Measurements from ENCODE around the gene LRP3. TPM values are rescaled to one million over a fixed set of nuclear protein-coding genes. Genes with fewer than 3 reads are reported as not detected.
"Not testable (repeated sequence)": the region's sequence is repeated elsewhere in the genome, so short reads cannot be mapped to it uniquely, and the experiment has no call there.

The LRP3 gene
- polyA plus RNA-seq, 1 donor from 2014 or later, result 60.1 TPM

DNA sequence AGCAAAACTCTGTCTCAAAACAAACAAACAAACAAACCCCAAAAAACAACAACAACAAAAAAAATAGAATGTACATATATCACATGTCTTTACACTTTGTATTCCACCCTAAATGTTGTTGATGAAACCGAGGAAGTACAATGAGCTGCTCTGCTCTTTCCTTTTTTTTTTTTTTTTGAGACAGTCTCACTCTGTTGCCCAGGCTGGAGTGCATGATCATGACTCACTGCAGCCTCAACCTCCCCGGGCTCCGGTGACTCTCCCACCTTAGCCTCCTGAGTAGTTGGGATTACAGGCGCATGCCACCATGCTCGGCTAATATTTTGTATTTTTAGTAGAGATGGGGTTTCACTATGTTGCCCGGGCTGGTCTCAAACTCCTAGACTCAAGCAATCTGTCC, 30.6 kb upstream of the LRP3 start:
- Histone ChIP-seq H3K36me3 (ENCODE audit: insufficient read depth, low read length) (no peaks in the 10 kb centered on the region), H3K4me3 (ENCODE audit: low read length) (no peak overlapping the region), H3K9me3 (ENCODE audit: low read length) (no peaks in the 10 kb centered on the region), H2AFZ (ENCODE audit: low read depth, low read length) (no peak overlapping the region), H3K9ac (ENCODE audit: low read length) (no peak overlapping the region), H4K20me1 (ENCODE audit: insufficient read depth) (no peaks in the 10 kb centered on the region), H3K27ac (ENCODE audit: low read length) (no peak overlapping the region), H3F3A (ENCODE audit: insufficient read depth, low read length, poor library complexity, severe bottlenecking) (no peaks in the 10 kb centered on the region), H3K9me2 (ENCODE audit: insufficient read depth, low read length) (no peaks in the 10 kb centered on the region), H3K4me2 (ENCODE audit: low read length) (no peak overlapping the region), H3K27me3 (ENCODE audit: insufficient read depth, low read depth, low read length) (no peaks in the 10 kb centered on the region), H3K79me2 (replicated peaks; ENCODE audit: insufficient read depth, low read length) (no peaks in the 10 kb centered on the region)
- TF ChIP-seq EP300 (conservative IDR thresholded peaks at IDR 0.05; ENCODE audit: poor library complexity, severe bottlenecking) (no peak), RAD21 (conservative IDR thresholded peaks at IDR 0.05) (no peak), EZH2 (IDR thresholded peaks at IDR 0.05; ENCODE audit: borderline replicate concordance, insufficient read depth, low read length, poor library complexity, severe bottlenecking) (no peak), MXI1 (conservative IDR thresholded peaks at IDR 0.05; ENCODE audit: poor library complexity, severe bottlenecking) (no peak), TAF1 (IDR thresholded peaks at IDR 0.05; ENCODE audit: low read depth) (no peak), SMC3 (conservative IDR thresholded peaks at IDR 0.05; ENCODE audit: poor library complexity) (no peak), REST (IDR thresholded peaks at IDR 0.05; ENCODE audit: borderline replicate concordance) (no peak)

- H3K9me2 ChIP-seq (ENCODE audit: insufficient read depth, low read length); H3K9me3 ChIP-seq (ENCODE audit: low read length); H3K4me2 ChIP-seq (ENCODE audit: low read length); H3K27me3 ChIP-seq (ENCODE audit: insufficient read depth, low read depth, low read length); H3K27ac ChIP-seq (ENCODE audit: low read length); H3F3A ChIP-seq (ENCODE audit: insufficient read depth, low read length, poor library complexity, severe bottlenecking); H3K79me2 ChIP-seq (replicated peaks; ENCODE audit: insufficient read depth, low read length); H3K4me3 ChIP-seq (ENCODE audit: low read length); H2AFZ ChIP-seq (ENCODE audit: low read depth, low read length); H3K9ac ChIP-seq (ENCODE audit: low read length); H3K36me3 ChIP-seq (ENCODE audit: insufficient read depth, low read length); H4K20me1 ChIP-seq (ENCODE audit: insufficient read depth): not testable (repeated sequence)
Observed at GRCh38 chr19:33166037-33166436, 28.1 kb upstream of the LRP3 start.

DNA sequence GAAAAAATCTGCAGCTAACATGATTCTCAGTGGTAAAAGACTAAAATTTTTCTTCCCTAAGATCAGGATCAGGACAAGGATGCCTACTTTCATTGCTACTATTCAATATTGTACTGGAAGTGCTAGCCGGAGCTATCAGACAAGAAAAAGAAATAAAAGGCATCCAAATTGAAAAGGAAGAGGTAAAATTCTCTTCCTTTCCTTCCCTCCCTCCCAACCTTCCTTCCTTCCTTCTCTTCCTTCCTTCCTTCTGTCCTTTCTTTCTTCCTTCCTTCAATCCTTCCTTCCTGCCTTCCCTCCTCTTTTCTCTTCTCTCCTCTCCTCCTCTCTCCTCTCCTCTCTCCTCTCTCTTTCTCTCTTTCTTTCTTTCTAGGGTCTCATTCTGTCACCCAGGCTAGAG, 26.7 kb upstream of the LRP3 start:
- H3K9ac ChIP-seq (ENCODE audit: low read length), result no peak overlapping the region
- no peaks in the 10 kb centered on the region for H4K20me1 ChIP-seq (ENCODE audit: insufficient read depth)
- TF ChIP-seq EP300 (conservative IDR thresholded peaks at IDR 0.05; ENCODE audit: poor library complexity, severe bottlenecking), result no peak
- no peak overlapping the region for H3K4me3 ChIP-seq (ENCODE audit: low read length)
- H3K9me3 ChIP-seq (ENCODE audit: low read length), result peaks cover 5% of the 10 kb centered on the region
- H3K79me2 ChIP-seq (replicated peaks; ENCODE audit: insufficient read depth, low read length), result no peaks in the 10 kb centered on the region
- no peak overlapping the region for H3K4me2 ChIP-seq (ENCODE audit: low read length)
- H3F3A ChIP-seq (ENCODE audit: insufficient read depth, low read length, poor library complexity, severe bottlenecking), result no peaks in the 10 kb centered on the region
- H2AFZ ChIP-seq (ENCODE audit: low read depth, low read length), result no peak overlapping the region
- H3K36me3 ChIP-seq (ENCODE audit: insufficient read depth, low read length), result no peaks in the 10 kb centered on the region
- H3K27ac ChIP-seq (ENCODE audit: low read length), result no peak overlapping the region
- no peaks in the 10 kb centered on the region for H3K9me2 ChIP-seq (ENCODE audit: insufficient read depth, low read length)
- H3K27me3 ChIP-seq (ENCODE audit: insufficient read depth, low read depth, low read length), result no peaks in the 10 kb centered on the region

Measured in neural cell (in vitro differentiated cells).